Activated T-helper 1 cell treated with anti-CD3 and anti-CD28 coated beads, Interleukin-12 subunit alpha, Interleukin-12 subunit beta, Interleukin-2, Interleukin-4 antibody, amounts not matched to agents 30 ng/mL and 10 ng/mL and 1 ng/mL, durations not matched to agents 14 hours and 24 hours and 36 hours (primary cell): ENCODE measurements around the gene ENTR1. TPM values are rescaled to one million over a fixed set of nuclear protein-coding genes. Genes with fewer than 3 reads are reported as not detected.

ENCODE experiments used
- DNase-seq: peaks from one replicate; pipeline ENCODE4 v3.0.0; 2021; ENCODE audit warnings: low spot score
- H3K27ac Mint-ChIP-seq: one replicate; pipeline ENCODE4 v1.8.0; 2021; ENCODE audit warnings: mild to moderate bottlenecking, mixed read lengths
- H3K27me3 Mint-ChIP-seq: one replicate; pipeline ENCODE4 v1.8.0; 2022; ENCODE audit warnings: mild to moderate bottlenecking, moderate library complexity, mixed read lengths; ENCODE audit not compliant: insufficient read depth
- H3K36me3 Mint-ChIP-seq: one replicate; pipeline ENCODE4 v1.8.0; 2021; ENCODE audit warnings: low read depth, mixed read lengths
- H3K4me1 Mint-ChIP-seq: one replicate; pipeline ENCODE4 v1.8.0; 2021; ENCODE audit warnings: low read depth, mixed read lengths
- H3K4me3 Mint-ChIP-seq: one replicate; pipeline ENCODE4 v1.8.0; 2021; ENCODE audit warnings: mild to moderate bottlenecking, moderate library complexity, mixed read lengths
- H3K9me3 Mint-ChIP-seq: one replicate; pipeline ENCODE4 v1.8.0; 2021; ENCODE audit warnings: mixed read lengths
- intact Hi-C: fragments of 100-400 bp; cut with micrococcal nuclease; formaldehyde crosslinking; loops from one replicate; pipeline ENCODE4 v1.15.1; 2024
- total RNA-seq: library from RNA; stranded (reverse); gene quantifications from 2 replicates; pipeline ENCODE4 v1.2.3, GENCODE V29; 2022

ENTR1 gene
- total RNA-seq, 1 donor from 2014 or later = 54.5 TPM

- DNase-seq = no peak
- Mint-ChIP-seq H3K27ac (no peak overlapping the region), H3K4me1 (peaks cover 13% of the 10 kb centered on the region), H3K36me3 (peaks cover 30% of the 10 kb centered on the region), H3K4me3 (no peak overlapping the region), H3K9me3 (no peaks in the 10 kb centered on the region), H3K27me3 (no peaks in the 10 kb centered on the region)
- intact Hi-C loops = no loop called here
These were observed 14.2 kb downstream of the ENTR1 start for GRCh38 chr9:136396219-136396515.

DNA sequence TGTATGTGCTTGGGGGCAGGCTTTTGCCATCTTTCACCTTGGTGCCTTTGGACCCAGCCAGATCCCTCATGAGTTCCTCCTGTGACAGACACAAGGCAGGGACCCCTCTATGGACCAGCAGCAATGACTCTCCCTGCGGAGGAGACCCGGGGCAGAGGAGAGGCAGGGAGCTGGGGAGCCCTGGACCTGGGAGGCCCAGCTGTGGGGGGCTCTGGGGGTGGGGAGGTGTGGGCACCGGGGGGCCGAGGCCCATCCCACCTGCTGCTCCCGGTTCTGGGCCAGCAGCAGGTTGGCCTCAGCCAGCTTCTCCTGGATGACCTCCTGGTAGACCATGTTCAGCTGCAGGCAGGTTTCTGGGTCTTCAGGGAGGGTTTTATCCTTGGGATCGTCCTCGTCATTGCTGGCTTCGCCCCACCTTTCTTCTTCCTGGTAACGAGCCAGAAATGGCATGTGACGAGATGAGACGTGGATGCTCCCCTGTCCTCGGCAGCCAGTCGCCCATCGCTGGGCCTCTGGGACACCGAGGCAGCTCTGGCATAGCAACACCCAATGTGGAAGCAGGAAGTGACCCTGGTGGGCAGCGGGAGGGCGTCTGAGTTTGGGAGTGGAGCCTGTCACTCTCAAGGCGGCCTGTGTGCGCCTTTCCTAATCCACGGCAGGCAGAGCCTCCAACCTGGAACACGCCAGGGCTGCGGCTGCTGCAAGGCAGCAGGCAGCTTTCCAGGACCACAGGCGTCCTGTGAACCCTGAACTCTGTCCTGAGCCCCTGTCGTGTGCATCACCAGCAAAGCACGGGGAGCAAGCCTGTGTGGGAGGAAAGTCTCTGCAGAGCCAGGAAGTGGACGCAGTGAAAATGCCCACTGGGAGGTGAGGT is 14.8 kb downstream of the ENTR1 start:
- H3K27ac Mint-ChIP-seq = no peak overlapping the region
- H3K36me3 Mint-ChIP-seq = peaks cover 31% of the 10 kb centered on the region
- no peaks in the 10 kb centered on the region for H3K27me3 Mint-ChIP-seq
- no peak for DNase-seq
- H3K9me3 Mint-ChIP-seq = no peaks in the 10 kb centered on the region
- intact Hi-C loops = no loop called here
- peaks cover 13% of the 10 kb centered on the region for H3K4me1 Mint-ChIP-seq
- H3K4me3 Mint-ChIP-seq = no peak overlapping the region

GRCh38 chr9:136395020-136395340 is 15.4 kb downstream of the ENTR1 start:
- DNase-seq = no peak
- no peaks in the 10 kb centered on the region for H3K27me3 Mint-ChIP-seq
- intact Hi-C loops = no loop called here
- H3K9me3 Mint-ChIP-seq = no peaks in the 10 kb centered on the region
- H3K4me3 Mint-ChIP-seq = no peak overlapping the region
- H3K4me1 Mint-ChIP-seq = peaks cover 13% of the 10 kb centered on the region
- no peak overlapping the region for H3K27ac Mint-ChIP-seq
- peaks cover 32% of the 10 kb centered on the region for H3K36me3 Mint-ChIP-seq

DNA sequence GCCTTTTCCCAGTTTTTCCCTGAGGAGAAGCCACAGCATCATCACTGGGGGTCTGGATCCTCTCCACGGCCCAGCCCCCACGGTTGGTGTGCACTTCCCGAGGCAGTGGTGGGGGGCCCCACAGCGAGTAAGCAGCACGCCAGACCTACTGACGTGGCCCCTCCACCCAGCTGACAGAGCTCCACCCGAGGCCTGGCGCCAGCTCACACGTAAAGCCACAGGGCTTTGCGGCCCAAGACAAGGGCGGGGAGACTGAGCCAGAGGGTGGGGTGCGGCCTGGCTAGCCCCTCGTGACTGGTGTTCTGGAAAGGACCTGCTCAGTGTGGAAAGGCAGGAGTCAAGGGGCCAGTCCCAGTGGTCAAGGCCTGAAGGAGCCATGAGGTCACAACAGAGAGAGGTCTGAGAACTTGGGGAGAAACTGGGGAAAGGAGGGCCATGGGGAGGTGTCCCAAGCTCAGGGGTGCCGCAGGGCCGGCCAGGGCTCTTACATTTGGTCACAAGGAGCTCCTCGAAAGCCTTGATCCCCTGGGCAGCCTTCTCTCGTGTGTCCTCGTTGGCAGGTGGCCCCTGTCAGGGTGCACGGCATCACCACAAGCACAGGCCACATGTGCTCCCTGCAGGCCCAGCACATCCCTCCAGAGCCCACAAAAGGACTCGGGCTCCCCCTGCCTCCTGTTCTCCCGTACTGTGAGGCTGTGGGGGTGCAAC is 15.9 kb downstream of the ENTR1 start:
- peaks cover 13% of the 10 kb centered on the region for H3K4me1 Mint-ChIP-seq
- no peaks in the 10 kb centered on the region for H3K9me3 Mint-ChIP-seq
- no peak for DNase-seq
- H3K36me3 Mint-ChIP-seq = peaks cover 35% of the 10 kb centered on the region
- H3K27me3 Mint-ChIP-seq = no peaks in the 10 kb centered on the region
- H3K4me3 Mint-ChIP-seq = no peak overlapping the region
- no peak overlapping the region for H3K27ac Mint-ChIP-seq
- intact Hi-C loops = no loop called here

- intact Hi-C loops = no loop called here
- H3K27me3 Mint-ChIP-seq = no peaks in the 10 kb centered on the region
- no peaks in the 10 kb centered on the region for H3K9me3 Mint-ChIP-seq
- H3K36me3 Mint-ChIP-seq = peaks cover 33% of the 10 kb centered on the region
- H3K4me3 Mint-ChIP-seq = no peak overlapping the region
- no peak for DNase-seq
- peaks cover 4% of the 10 kb centered on the region for H3K4me1 Mint-ChIP-seq
- H3K27ac Mint-ChIP-seq = no peak overlapping the region
These were observed 16.9 kb downstream of the ENTR1 start for GRCh38 chr9:136393531-136393930.

DNA sequence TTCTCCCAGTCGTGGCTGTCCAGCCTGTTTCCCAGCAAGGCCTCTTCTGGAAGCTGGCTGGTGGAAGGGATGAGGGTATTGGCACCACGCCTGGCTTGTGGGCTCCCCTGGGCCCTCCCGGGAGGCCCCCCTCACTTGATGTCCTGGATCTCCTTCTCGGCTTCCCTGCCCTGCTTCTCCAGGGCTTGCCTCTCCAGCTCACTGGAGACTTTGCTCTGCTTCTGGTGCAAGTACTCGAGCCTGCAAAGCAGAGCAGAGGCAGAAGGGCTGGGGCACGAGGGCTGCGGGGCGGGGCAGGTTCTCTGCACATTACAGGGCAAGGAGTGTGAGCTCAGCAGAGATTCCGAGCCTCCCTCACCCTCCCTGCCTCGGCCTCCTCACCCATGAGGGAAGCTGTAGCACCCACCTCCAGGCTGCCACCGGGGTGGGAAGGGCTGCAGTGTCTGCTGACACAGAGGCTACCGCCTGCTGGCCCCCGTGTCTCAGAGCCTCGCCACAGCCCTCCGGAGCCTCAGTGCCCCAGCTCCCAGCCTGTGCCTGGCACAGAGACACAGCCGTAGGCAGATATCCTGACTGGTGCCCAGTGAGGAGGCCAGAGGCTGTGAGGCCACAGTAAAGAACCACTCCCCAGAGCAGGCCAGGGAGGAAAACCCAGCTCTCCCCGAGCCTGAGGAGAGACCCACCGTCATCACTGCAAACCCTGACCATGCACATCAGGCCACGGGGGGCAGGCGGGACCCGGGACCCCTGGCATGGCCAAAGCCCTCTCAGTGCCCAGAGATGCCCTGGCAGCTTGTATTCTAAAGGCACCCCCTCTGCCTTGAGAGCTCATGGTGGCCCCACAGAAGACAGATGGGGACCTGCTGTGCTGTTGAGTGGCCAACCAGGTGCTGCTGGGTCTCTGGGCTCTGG is 17.6 kb downstream of the ENTR1 start:
- Mint-ChIP-seq H3K4me1 (no peaks in the 10 kb centered on the region), H3K27me3 (no peaks in the 10 kb centered on the region), H3K27ac (no peak overlapping the region), H3K4me3 (no peak overlapping the region), H3K9me3 (no peaks in the 10 kb centered on the region), H3K36me3 (peaks cover 33% of the 10 kb centered on the region)
- intact Hi-C loops = no loop called here
- no peak for DNase-seq

DNA sequence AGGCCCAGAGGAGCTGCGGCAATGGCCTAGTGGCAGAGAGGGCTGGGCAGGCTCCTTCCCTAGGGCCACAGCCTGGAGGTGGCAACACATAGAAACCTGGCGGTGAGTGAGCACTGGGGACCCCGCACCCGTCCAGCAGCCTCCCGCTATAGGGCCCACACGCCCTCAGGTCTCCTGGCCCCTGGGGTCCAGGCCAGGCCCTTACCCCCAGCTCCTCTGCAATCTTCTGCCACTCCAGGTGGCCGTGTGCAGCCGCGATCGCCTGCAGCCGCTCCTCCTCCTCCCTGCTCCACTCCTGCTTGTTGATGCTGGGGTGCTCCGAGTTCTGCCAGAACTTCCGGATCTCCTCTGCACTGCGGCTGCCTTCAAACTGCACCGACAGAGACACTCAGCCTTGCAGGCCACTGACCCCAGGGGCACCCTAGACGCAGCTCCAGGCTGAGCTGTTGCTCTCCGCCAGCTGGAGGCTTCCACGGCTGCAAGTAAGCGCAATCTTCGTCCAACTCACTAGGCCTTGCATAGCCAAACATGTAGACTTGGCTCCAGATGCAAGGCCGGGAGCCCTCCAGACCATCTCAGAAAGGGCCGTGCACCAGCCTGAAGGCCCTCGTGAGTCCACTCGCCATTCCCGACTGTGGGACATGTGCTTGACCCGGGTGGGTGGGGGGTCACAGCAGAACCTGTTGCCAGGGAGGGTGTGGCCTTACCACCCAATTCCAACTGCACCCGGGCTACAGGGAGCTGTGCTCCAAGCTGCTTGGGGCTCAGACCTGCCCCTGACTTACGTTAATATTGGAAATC is 18.5 kb downstream of the ENTR1 start:
- no peak for DNase-seq

GRCh38 chr9:136389396-136389795 is 21.0 kb downstream of the ENTR1 start:
- H3K27ac Mint-ChIP-seq = no peak overlapping the region
- peaks cover 18% of the 10 kb centered on the region for H3K4me1 Mint-ChIP-seq
- no peak overlapping the region for H3K4me3 Mint-ChIP-seq
- H3K36me3 Mint-ChIP-seq = peaks cover 48% of the 10 kb centered on the region
- intact Hi-C loops = no loop called here
- no peak for DNase-seq
- no peaks in the 10 kb centered on the region for H3K9me3 Mint-ChIP-seq
- no peaks in the 10 kb centered on the region for H3K27me3 Mint-ChIP-seq

More for the DNA sequence above, 18.5 kb downstream of the ENTR1 start:
- peaks cover 36% of the 10 kb centered on the region for H3K36me3 Mint-ChIP-seq
- H3K9me3 Mint-ChIP-seq = no peaks in the 10 kb centered on the region
- H3K27ac Mint-ChIP-seq = no peak overlapping the region
- H3K4me3 Mint-ChIP-seq = no peak overlapping the region
- no peaks in the 10 kb centered on the region for H3K27me3 Mint-ChIP-seq
- intact Hi-C loops = no loop called here
- H3K4me1 Mint-ChIP-seq = no peaks in the 10 kb centered on the region

- DNase-seq = no peak
- peaks cover 55% of the 10 kb centered on the region for H3K36me3 Mint-ChIP-seq
- H3K4me3 Mint-ChIP-seq = no peak overlapping the region
- peaks cover 18% of the 10 kb centered on the region for H3K4me1 Mint-ChIP-seq
- intact Hi-C loops = no loop called here
- H3K27ac Mint-ChIP-seq = no peak overlapping the region
- H3K27me3 Mint-ChIP-seq = no peaks in the 10 kb centered on the region
- H3K9me3 Mint-ChIP-seq = no peaks in the 10 kb centered on the region
These were observed 23.2 kb downstream of the ENTR1 start for GRCh38 chr9:136387217-136387616.

GRCh38 chr9:136386018-136386417 is 24.4 kb downstream of the ENTR1 start:
- Mint-ChIP-seq H3K27ac (no peak overlapping the region), H3K36me3 (peaks cover 46% of the 10 kb centered on the region), H3K9me3 (no peaks in the 10 kb centered on the region), H3K27me3 (no peaks in the 10 kb centered on the region), H3K4me1 (peaks cover 18% of the 10 kb centered on the region), H3K4me3 (no peak overlapping the region)
- no peak for DNase-seq
- intact Hi-C loops = no loop called here

DNA sequence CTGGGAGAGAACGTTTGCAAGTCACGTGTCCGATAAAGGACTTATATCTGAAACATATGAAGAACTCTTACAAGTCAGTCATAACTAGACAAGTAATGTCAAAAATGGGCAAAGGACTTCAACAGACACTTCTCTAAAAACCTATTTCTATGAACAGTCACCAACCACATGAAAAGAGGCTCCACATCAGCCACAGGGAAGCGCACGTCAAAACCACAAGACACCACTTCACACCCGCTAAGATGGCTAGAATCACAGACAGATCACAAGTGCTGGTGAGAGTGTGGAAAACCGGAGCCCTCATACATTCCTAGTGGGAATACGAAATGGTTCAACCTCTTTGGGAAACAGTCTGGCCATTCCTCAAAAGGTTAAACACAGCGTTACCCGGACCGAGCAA is 25.4 kb downstream of the ENTR1 start:
- peak; percentile 46 for DNase-seq
- Mint-ChIP-seq H3K4me3 (no peak overlapping the region), H3K36me3 (peaks cover 46% of the 10 kb centered on the region), H3K27ac (peak overlapping the region; percentile 67), H3K4me1 (peaks cover 18% of the 10 kb centered on the region), H3K9me3 (no peaks in the 10 kb centered on the region), H3K27me3 (no peaks in the 10 kb centered on the region)
- intact Hi-C loops = loop anchor here (1.0 kb wide), 1 partner anchor 15 kb away; the partner anchor contains the start of gene SNAPC4

- H3K4me3 Mint-ChIP-seq = no peak overlapping the region
- no peak overlapping the region for H3K27ac Mint-ChIP-seq
- DNase-seq = no peak
- intact Hi-C loops = no loop called here
- H3K36me3 Mint-ChIP-seq = peaks cover 36% of the 10 kb centered on the region
- H3K27me3 Mint-ChIP-seq = no peaks in the 10 kb centered on the region
- peaks cover 18% of the 10 kb centered on the region for H3K4me1 Mint-ChIP-seq
- no peaks in the 10 kb centered on the region for H3K9me3 Mint-ChIP-seq
These were observed 27.0 kb downstream of the ENTR1 start for GRCh38 chr9:136383436-136383835.
